Midbrain (tissue), 1 donor: Measurements from ENCODE around the gene TAS1R3.
A peak's percentile ranks its signal among the peaks of the same experiment; 100 is the strongest.

Experiments
- DNase-seq: peaks from one replicate; lab custom pipeline; 2025; lab: John Stamatoyannopoulos, UW

TAS1R3 gene

GRCh38 chr1:1371746-1372711 is 40.9 kb downstream of the TAS1R3 start:
- no peak for DNase-seq

- no peak for DNase-seq
Measured at GRCh38 chr1:1373051-1373814, 42.2 kb downstream of the TAS1R3 start.

- no peak for DNase-seq
Measured at GRCh38 chr1:1373815-1374588, 42.9 kb downstream of the TAS1R3 start.

- no peak for DNase-seq
Measured at GRCh38 chr1:1374589-1374928, 43.5 kb downstream of the TAS1R3 start.

GRCh38 chr1:1374929-1375662 is 44.0 kb downstream of the TAS1R3 start, which contains the start of gene AURKAIP1:
Gene AURKAIP1, minus strand, starts transcription at chr1:1375207. Its CDS starts 451 bp downstream, at chr1:1374756.
- peak; percentile 100 for DNase-seq

GRCh38 chr1:1376551-1377226 is 45.6 kb downstream of the TAS1R3 start:
- DNase-seq, result no peak

GRCh38 chr1:1377540-1378205 is 46.6 kb downstream of the TAS1R3 start:
- DNase-seq, result no peak

- no peak for DNase-seq
Measured at GRCh38 chr1:1380860-1381259, 49.8 kb downstream of the TAS1R3 start.

GRCh38 chr1:1381294-1381693 is 50.2 kb downstream of the TAS1R3 start:
- no peak for DNase-seq
